Mesenchymal stem cell (in vitro differentiated cells and primary cell): Measurements from ENCODE around the gene HTRA3.

Experiments
- DNase-seq: peaks from one replicate; pipeline ENCODE4 v3.0.0-alpha.2; 2013
- H2AFZ ChIP-seq: one replicate; pipeline ENCODE4 v1.6.1; 2013; ENCODE audit warnings: low read depth, mild to moderate bottlenecking, control low read depth, inconsistent platforms, low read length, moderate library complexity
- H2AK5ac ChIP-seq: 2 replicates; pipeline ENCODE4 v1.6.1; 2013; ENCODE audit warnings: low read length, moderate library complexity, mild to moderate bottlenecking, inconsistent platforms; ENCODE audit not compliant: severe bottlenecking
- H2BK120ac ChIP-seq: one replicate; pipeline ENCODE4 v1.6.1; 2013; ENCODE audit warnings: low read depth, mild to moderate bottlenecking, inconsistent platforms, low read length, moderate library complexity
- H2BK12ac ChIP-seq, 2 experiments: one replicate each; pipeline ENCODE4 v1.6.1; 2013; ENCODE audit warnings: inconsistent platforms in 2 of 2, low read length in 2 of 2, mild to moderate bottlenecking in 2 of 2, moderate library complexity in 2 of 2, control low read depth in 1 of 2
- H2BK15ac ChIP-seq: one replicate; pipeline ENCODE4 v1.6.1; 2013; ENCODE audit warnings: mild to moderate bottlenecking, low read depth, inconsistent platforms; ENCODE audit not compliant: poor library complexity, severe bottlenecking
- H2BK5ac ChIP-seq: 2 replicates; pipeline ENCODE4 v1.6.1; 2013; ENCODE audit warnings: low read depth, mild to moderate bottlenecking, low read length, control low read depth, inconsistent platforms; ENCODE audit not compliant: poor library complexity, severe bottlenecking
- H3K14ac ChIP-seq, 2 experiments: one replicate each; pipeline ENCODE4 v1.6.1; 2013; ENCODE audit warnings: inconsistent platforms in 2 of 2, low read length in 2 of 2, control low read depth in 1 of 2, mild to moderate bottlenecking in 1 of 2, moderate library complexity in 1 of 2
- H3K18ac ChIP-seq, 2 experiments: one replicate each; pipeline ENCODE4 v1.6.1; 2013; ENCODE audit warnings: inconsistent platforms in 2 of 2, low read length in 2 of 2, control low read depth in 1 of 2, low read depth in 1 of 2, mild to moderate bottlenecking in 1 of 2
- H3K23ac ChIP-seq, 2 experiments: one replicate each; pipeline ENCODE4 v1.6.1; 2013; ENCODE audit warnings: inconsistent platforms in 2 of 2, low read length in 2 of 2, mild to moderate bottlenecking in 2 of 2, moderate library complexity in 2 of 2, control low read depth in 1 of 2
- H3K27ac ChIP-seq: 2 replicates; pipeline ENCODE4 v1.5.1; 2013; ENCODE audit warnings: mild to moderate bottlenecking, moderate library complexity, low read length, control low read depth, inconsistent platforms; ENCODE audit not compliant: poor library complexity, severe bottlenecking
- H3K27me3 ChIP-seq, 2 experiments: 2 replicates each; pipeline versions ENCODE4 v1.6.1 to v1.7.0; 2013; ENCODE audit warnings: low read length in 2 of 2, mild to moderate bottlenecking in 2 of 2, moderate library complexity in 2 of 2, control low read depth in 1 of 2, inconsistent platforms in 1 of 2; ENCODE audit not compliant: control insufficient read depth in 1 of 2, insufficient read depth in 1 of 2
- H3K36me3 ChIP-seq, 2 experiments: 2 replicates each; pipeline versions ENCODE4 v1.6.1 to v1.7.0; 2013; ENCODE audit warnings: low read length in 2 of 2, control low read depth in 1 of 2, inconsistent platforms in 1 of 2, low read depth in 1 of 2, mild to moderate bottlenecking in 1 of 2; ENCODE audit not compliant: insufficient read depth in 2 of 2, control insufficient read depth in 1 of 2
- H3K4ac ChIP-seq, 2 experiments: one replicate each; pipeline ENCODE4 v1.6.1; 2013; ENCODE audit warnings: inconsistent platforms in 2 of 2, low read length in 2 of 2, mild to moderate bottlenecking in 2 of 2, moderate library complexity in 2 of 2, control low read depth in 1 of 2, low read depth in 1 of 2
- H3K4me1 ChIP-seq: 2 replicates; pipeline ENCODE4 v1.6.1; 2013; ENCODE audit warnings: low read depth, low read length, control low read depth; ENCODE audit not compliant: control insufficient read depth, insufficient read depth
- H3K4me2 ChIP-seq: 2 replicates; pipeline ENCODE4 v1.6.1; 2013; ENCODE audit warnings: low read length, mild to moderate bottlenecking, inconsistent platforms; ENCODE audit not compliant: poor library complexity, severe bottlenecking
- H3K4me3 ChIP-seq, 2 experiments: 2 replicates each; pipeline versions ENCODE4 v1.5.1 to v1.7.0; 2013; ENCODE audit warnings: low read length in 2 of 2, mild to moderate bottlenecking in 2 of 2, control low read depth in 1 of 2, low read depth in 1 of 2; ENCODE audit not compliant: insufficient read depth in 1 of 2
- H3K79me1 ChIP-seq: replicated peaks from 2 replicates; pipeline ENCODE4 v1.6.1; 2013; ENCODE audit warnings: mild to moderate bottlenecking, control low read depth, low read length, inconsistent platforms; ENCODE audit not compliant: poor library complexity, severe bottlenecking
- H3K9ac ChIP-seq: 2 replicates; pipeline ENCODE4 v1.7.0; 2013; ENCODE audit warnings: mild to moderate bottlenecking, low read length, moderate library complexity
- H3K9me3 ChIP-seq: 2 replicates; pipeline ENCODE4 v1.7.0; 2013; ENCODE audit warnings: mild to moderate bottlenecking, low read length; ENCODE audit not compliant: control insufficient read depth
- H4K8ac ChIP-seq: one replicate; pipeline ENCODE4 v1.6.1; 2013; ENCODE audit warnings: inconsistent platforms, mild to moderate bottlenecking, low read length, moderate library complexity
- H4K91ac ChIP-seq: one replicate; pipeline ENCODE4 v1.6.1; 2013; ENCODE audit warnings: mild to moderate bottlenecking, low read length, inconsistent platforms
- WGBS: methylation state at CpG from one replicate; pipeline ENCODE4 v1.1.7; 2013; ENCODE audit warnings: mixed read lengths; 5-methylcytosine and 5-hydroxymethylcytosine counted together

HTRA3 gene

DNA sequence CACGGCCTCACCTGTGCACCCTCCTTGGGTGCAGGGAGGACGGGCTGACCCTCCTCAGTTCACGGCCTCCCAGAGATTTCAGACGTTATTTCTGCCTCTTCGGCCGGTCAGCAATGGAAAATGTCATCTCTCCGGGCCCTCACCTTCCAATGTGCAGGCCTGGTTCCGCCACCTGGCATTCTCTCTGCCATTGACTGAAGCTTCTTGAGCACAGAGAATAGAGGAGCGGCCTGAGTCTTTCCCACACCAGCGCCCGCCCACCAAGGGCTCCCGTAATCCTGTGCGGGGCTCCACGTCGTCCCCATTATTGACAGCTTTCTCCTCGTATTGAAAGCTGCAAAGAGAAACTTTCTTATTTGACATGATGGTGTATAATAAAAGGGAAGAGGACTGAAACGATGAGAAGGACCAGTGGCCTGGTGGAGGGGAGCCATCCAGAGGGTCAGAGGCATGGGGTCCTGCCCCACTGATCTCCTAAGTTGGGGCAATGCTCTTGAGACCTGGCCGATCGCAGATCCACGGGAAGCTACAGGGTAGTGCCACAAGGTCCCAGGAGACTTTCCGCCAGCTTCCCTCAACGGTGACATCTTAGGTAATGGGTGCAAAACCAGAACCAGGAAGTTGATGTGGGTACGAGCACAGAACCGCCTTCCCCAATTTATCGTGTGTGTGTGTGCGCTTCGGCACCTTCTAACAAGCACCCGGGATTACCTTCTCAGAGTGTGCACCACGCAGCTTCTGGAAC, 20.6 kb downstream of the HTRA3 start:
- H2AFZ ChIP-seq = no peak overlapping the region
- no peaks in the 10 kb centered on the region for H3K79me1 ChIP-seq
- H3K4ac ChIP-seq = no peak overlapping the region
- no peak overlapping the region for H3K14ac ChIP-seq
- H3K4me3 ChIP-seq = no peak overlapping the region
- H3K27me3 ChIP-seq = peaks cover 0 to 4% of the 10 kb centered on the region in 2 experiments
- no peak overlapping the region for H2AK5ac ChIP-seq
- H4K91ac ChIP-seq = no peak overlapping the region
- H2BK15ac ChIP-seq = no peak overlapping the region
- no peak overlapping the region for H2BK120ac ChIP-seq
- no peak overlapping the region for H4K8ac ChIP-seq
- no peak overlapping the region for H3K9ac ChIP-seq
- WGBS = 90% methylated on average over 29 of the region's 29 CpGs
- no peak overlapping the region for H2BK12ac ChIP-seq
- no peak overlapping the region for H2BK5ac ChIP-seq
- no peaks in the 10 kb centered on the region for H3K9me3 ChIP-seq
- no peak for DNase-seq
- H3K36me3 ChIP-seq = peaks cover 0 to 6% of the 10 kb centered on the region in 2 experiments
- no peak overlapping the region for H3K23ac ChIP-seq
- H3K4me1 ChIP-seq = no peaks in the 10 kb centered on the region
- no peak overlapping the region for H3K18ac ChIP-seq
- H3K4me2 ChIP-seq = no peak overlapping the region
- H3K27ac ChIP-seq = no peak overlapping the region

DNA sequence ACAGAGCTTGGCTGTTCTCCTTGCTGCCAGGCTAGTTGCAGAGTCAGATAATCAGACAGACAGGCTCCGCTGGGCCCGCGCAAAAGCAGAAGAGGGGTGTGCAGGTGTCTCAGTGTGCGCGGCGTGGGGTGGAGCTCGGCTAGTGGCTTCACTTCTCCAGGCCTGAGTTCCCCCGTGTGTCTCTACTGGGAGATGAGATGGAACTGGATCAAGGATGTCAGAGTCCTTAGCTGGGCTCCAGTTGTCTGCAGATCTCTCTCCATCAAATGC, 21.1 kb downstream of the HTRA3 start:
- Histone ChIP-seq H4K8ac (no peak overlapping the region), H4K91ac (no peak overlapping the region), H3K27ac (no peak overlapping the region), H3K4ac (no peak overlapping the region), H3K4me3 (no peak overlapping the region), H3K27me3 (peaks cover 0 to 8% of the 10 kb centered on the region in 2 experiments), H3K23ac (no peak overlapping the region), H2AFZ (no peak overlapping the region), H3K79me1 (no peaks in the 10 kb centered on the region), H3K9ac (no peak overlapping the region), H2BK12ac (no peak overlapping the region), H3K14ac (no peak overlapping the region), H3K4me1 (no peaks in the 10 kb centered on the region), H3K36me3 (peaks cover 0 to 8% of the 10 kb centered on the region in 2 experiments), H3K4me2 (no peak overlapping the region), H2AK5ac (no peak overlapping the region), H3K9me3 (no peaks in the 10 kb centered on the region), H3K18ac (no peak overlapping the region), H2BK15ac (no peak overlapping the region), H2BK120ac (no peak overlapping the region), H2BK5ac (no peak overlapping the region)
- no peak for DNase-seq
- WGBS = 95% methylated on average over 8 of the region's 8 CpGs

DNA sequence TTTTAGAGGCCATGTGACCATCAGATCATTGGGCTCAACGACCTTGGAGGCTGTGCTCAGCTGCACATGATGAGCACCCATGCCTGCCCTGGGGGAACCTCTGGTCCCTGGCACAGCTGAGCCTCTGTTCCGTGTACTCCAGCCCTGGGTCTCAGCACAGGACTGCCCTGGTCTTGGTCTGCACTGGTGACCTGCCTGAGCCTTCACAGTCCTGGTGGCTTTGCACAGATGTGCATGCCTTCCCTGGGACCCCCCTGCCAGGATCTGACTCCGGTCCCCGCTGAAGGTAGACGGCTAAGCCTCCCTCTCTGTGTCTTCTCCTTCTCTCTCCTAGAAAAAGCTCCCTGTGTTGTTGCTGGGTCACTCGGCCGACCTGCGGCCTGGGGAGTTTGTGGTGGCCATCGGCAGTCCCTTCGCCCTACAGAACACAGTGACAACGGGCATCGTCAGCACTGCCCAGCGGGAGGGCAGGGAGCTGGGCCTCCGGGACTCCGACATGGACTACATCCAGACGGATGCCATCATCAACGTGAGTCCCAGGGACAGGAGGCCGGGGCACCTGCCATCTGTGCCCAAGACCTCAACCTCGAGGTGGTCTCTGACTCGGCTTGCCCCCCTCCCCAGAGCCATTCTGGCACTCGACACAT, 21.6 kb downstream of the HTRA3 start:
- H3K14ac ChIP-seq = no peak overlapping the region
- WGBS = 88% methylated on average over 21 of the region's 21 CpGs

DNA sequence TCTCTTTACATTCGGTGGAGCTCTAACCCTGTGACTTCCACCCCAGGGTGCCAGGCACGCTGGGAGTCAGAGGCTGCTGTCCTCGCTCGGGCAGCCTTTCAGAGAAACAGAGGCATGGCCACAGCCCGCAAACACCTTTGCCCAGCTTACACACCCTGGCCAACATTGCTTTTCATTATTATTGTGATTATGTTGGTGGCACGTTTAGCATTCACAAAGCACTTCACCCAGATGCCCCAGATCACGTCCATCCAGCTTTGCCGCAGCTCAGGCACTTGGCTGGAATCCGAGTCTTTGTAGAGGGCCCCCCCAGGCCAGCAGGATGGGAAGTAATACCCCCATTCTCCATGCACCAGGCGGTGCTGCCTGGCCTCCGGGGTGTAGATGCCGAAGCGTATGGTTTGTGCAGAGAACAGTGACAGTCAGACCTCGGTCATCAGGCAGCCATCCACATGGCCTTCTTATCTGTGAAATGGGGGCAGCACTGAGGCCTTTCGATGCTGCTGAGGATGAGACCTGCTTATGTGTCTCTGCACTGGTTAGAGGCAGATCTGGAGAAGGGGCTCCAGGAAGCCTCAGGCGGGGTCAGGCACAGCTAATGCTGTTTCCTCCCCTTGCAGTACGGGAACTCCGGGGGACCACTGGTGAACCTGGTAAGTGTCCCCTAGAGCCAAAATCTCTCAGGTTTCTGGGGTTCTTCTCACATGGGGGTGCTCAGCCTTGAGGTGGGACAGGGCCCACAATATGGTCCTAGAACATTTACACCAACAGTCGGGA, 22.3 kb downstream of the HTRA3 start:
- Histone ChIP-seq H3K14ac (no peak overlapping the region), H2BK12ac (no peak overlapping the region), H2AK5ac (no peak overlapping the region), H3K9ac (no peak overlapping the region), H3K4me1 (no peaks in the 10 kb centered on the region), H3K27me3 (peaks cover 0 to 4% of the 10 kb centered on the region in 2 experiments), H3K18ac (no peak overlapping the region), H2BK120ac (no peak overlapping the region), H3K23ac (no peak overlapping the region), H3K79me1 (no peaks in the 10 kb centered on the region), H3K9me3 (no peaks in the 10 kb centered on the region), H2BK5ac (no peak overlapping the region), H3K36me3 (peaks cover 0 to 8% of the 10 kb centered on the region in 2 experiments), H2BK15ac (no peak overlapping the region), H4K8ac (no peak overlapping the region), H3K27ac (no peak overlapping the region), H3K4me3 (no peak overlapping the region), H2AFZ (no peak overlapping the region), H3K4me2 (no peak overlapping the region), H4K91ac (no peak overlapping the region), H3K4ac (no peak overlapping the region)
- no peak for DNase-seq
- WGBS = 93% methylated on average over 19 of the region's 19 CpGs

More for the DNA sequence above, 21.6 kb downstream of the HTRA3 start:
- Histone ChIP-seq H2AK5ac (no peak overlapping the region), H2AFZ (no peak overlapping the region), H3K4ac (no peak overlapping the region), H3K9ac (no peak overlapping the region), H3K9me3 (no peaks in the 10 kb centered on the region), H2BK15ac (no peak overlapping the region), H2BK12ac (no peak overlapping the region), H2BK5ac (no peak overlapping the region), H3K4me1 (no peaks in the 10 kb centered on the region), H3K18ac (no peak overlapping the region), H3K4me3 (no peak overlapping the region), H3K27ac (no peak overlapping the region), H2BK120ac (no peak overlapping the region), H3K4me2 (no peak overlapping the region), H3K27me3 (peaks cover 0 to 6% of the 10 kb centered on the region in 2 experiments), H3K79me1 (no peaks in the 10 kb centered on the region), H3K36me3 (peaks cover 0 to 8% of the 10 kb centered on the region in 2 experiments), H4K91ac (no peak overlapping the region), H3K23ac (no peak overlapping the region), H4K8ac (no peak overlapping the region)
- DNase-seq = no peak
